ENCODE data around the gene PEX26. TPM values are rescaled to one million over a fixed set of nuclear protein-coding genes. Genes with fewer than 3 reads are reported as not detected.
A peak's percentile ranks its signal among the peaks of the same experiment; 100 is the strongest.
"Not testable (repeated sequence)": the region's sequence is repeated elsewhere in the genome, so short reads cannot be mapped to it uniquely, and the experiment has no call there.

PEX26 gene
- total RNA-seq, 1 experiment from 2014 or later, result 19.2 TPM

DNA sequence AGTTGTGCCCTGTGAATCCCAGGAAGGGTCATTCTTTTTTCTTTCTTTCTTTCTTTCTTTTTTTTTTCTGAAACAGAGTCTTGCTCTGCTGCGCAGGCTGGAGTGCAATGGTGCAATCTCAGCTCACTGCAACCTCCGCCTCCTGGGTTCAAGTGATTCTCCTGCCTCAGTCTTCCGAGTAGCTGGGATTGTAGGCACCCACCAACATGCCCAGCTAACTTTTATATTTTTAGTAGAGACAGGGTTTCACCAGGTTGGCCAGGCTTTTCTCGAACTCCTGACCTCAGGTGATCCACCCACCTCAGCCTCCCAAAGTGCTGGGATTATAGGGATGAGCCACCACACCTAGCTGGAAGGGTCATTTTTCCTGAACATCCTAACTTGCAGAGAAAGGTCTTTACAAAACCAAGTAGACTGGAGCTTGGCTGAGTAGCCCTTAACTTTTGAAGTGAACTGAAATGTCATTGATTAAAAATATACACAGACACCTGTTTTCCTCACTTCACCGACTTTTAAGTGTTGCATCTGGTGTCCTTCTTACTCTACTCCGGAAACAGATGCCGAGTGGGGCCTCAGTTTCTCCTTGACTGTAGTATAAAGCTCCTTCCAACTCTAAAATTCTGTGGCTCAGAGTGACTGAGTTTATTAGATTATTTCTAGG is 6.4 kb upstream of the PEX26 start:
- not testable (repeated sequence) for H3K9me3 ChIP-seq (replicated peaks); H3K4me3 ChIP-seq; H3K36me3 ChIP-seq; H3K27me3 ChIP-seq (replicated peaks); H3K27ac ChIP-seq; DNase-seq (ENCODE audit: low read depth in 1 of 2, low spot score in 2 of 2)
- peaks cover 21% of the 10 kb centered on the region for H3K4me1 ChIP-seq (replicated peaks)

DNA sequence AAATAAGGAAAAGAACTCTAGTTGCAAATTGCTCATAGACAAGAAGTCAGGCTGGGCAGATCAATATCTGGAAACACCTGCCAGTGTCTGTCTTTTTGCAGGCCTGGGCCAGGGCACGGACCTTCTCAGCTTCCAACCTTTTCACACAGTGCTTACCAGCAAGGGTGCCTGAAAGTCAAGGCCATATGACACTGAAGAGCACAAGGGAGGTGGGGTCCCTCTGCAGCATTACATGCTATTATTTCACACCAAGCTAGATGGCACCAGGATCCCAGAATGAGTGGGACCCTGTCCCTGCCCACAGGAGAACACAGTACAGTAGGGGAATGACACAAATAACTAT is 5.9 kb upstream of the PEX26 start:
- no peak for DNase-seq (ENCODE audit: low read depth in 1 of 2, low spot score in 2 of 2)
- Histone ChIP-seq H3K4me3 (no peak overlapping the region), H3K27me3 (replicated peaks) (no peaks in the 10 kb centered on the region), H3K9me3 (replicated peaks) (no peaks in the 10 kb centered on the region), H3K4me1 (replicated peaks) (peaks cover 26% of the 10 kb centered on the region), H3K36me3 (no peaks in the 10 kb centered on the region), H3K27ac (no peak overlapping the region)

DNA sequence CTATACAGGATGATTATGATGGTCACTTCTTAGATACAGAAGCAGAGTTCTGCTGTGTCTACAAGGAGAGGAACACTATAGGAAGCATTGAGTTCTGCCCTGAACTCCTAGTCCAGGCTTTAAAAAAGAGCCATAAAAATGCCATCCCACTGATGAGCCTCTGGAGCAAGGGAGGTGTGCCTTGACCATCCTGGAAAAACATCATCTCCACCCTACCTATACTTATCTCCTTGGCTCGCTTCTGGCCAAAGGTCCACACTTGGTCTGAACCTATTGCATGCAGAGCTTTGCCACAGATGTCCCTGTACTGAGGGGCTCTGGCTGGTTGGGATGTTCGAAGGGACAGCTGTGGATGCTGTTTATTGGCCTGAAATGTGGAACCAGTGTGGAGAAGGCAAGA is 4.3 kb upstream of the PEX26 start:
- Histone ChIP-seq H3K36me3 (0 out of 2 replicates have a peak, but pooled peaks cover 4% of the 10 kb centered on the region), H3K9me3 (replicated peaks) (no peaks in the 10 kb centered on the region), H3K4me3 (no peak overlapping the region), H3K27me3 (replicated peaks) (no peaks in the 10 kb centered on the region), H3K27ac (no peak overlapping the region), H3K4me1 (replicated peaks) (peaks cover 17% of the 10 kb centered on the region)
- no peak for DNase-seq (ENCODE audit: low read depth in 1 of 2, low spot score in 2 of 2)

DNA sequence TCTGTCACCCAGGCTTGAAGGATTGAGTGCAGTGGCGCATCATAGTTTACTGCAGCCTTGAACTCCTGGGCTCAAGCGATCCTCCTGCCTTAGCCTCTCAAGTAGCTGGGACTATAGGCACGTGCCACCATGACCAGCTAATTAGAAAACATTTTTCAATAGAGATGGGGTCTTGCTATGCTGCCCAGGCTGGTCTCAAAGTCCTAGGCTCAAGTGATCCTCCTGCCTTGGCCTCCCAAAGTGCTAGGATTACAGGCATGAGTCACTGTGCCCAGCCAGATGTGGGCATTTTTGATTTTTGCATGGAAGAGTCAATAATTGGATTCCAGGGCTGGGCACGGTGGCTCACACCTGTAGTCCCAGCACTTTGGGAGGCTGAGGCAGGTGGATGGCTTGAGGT is 3.9 kb upstream of the PEX26 start:
- H3K4me3 ChIP-seq; DNase-seq (ENCODE audit: low read depth in 1 of 2, low spot score in 2 of 2); H3K27me3 ChIP-seq (replicated peaks); H3K27ac ChIP-seq; H3K9me3 ChIP-seq (replicated peaks); H3K36me3 ChIP-seq: not testable (repeated sequence)
- H3K4me1 ChIP-seq (replicated peaks), result peaks cover 18% of the 10 kb centered on the region

DNA sequence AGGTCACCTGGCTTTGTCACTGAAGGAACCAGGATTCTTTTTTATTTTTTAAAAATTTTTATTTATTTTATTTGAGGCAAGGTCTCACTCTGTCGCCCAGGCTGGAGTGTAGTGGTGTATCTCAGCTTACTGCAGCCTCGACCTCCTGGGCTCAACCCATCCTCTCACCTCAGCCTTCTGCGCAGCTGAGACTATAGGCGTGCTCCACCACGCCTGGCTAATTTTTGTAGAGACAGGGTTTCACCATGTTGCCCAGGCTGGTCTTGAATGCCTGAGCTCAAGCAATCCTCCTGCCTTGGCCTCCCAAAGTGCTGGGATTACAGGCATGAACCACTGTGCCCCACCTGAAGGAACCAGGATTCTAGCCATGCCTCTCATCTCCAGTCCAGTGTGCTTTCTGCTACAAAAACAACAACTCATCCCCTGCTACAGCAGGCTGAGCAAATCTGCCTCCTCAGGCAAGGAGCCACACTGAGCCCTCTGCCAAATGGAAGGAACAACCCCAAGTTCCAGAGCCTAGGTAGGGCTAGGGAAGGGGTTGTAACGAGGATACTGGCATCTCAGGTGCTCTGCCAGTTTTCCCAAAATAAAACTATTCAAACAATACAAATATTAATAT is 2.6 kb upstream of the PEX26 start:
- H3K27ac ChIP-seq, result no peak overlapping the region
- DNase-seq (ENCODE audit: low read depth in 1 of 2, low spot score in 2 of 2), result no peak
- H3K36me3 ChIP-seq, result peaks cover 14% of the 10 kb centered on the region
- H3K9me3 ChIP-seq (replicated peaks), result no peaks in the 10 kb centered on the region
- peaks cover 21% of the 10 kb centered on the region for H3K4me1 ChIP-seq (replicated peaks)
- no peaks in the 10 kb centered on the region for H3K27me3 ChIP-seq (replicated peaks)
- no peak overlapping the region for H3K4me3 ChIP-seq

DNA sequence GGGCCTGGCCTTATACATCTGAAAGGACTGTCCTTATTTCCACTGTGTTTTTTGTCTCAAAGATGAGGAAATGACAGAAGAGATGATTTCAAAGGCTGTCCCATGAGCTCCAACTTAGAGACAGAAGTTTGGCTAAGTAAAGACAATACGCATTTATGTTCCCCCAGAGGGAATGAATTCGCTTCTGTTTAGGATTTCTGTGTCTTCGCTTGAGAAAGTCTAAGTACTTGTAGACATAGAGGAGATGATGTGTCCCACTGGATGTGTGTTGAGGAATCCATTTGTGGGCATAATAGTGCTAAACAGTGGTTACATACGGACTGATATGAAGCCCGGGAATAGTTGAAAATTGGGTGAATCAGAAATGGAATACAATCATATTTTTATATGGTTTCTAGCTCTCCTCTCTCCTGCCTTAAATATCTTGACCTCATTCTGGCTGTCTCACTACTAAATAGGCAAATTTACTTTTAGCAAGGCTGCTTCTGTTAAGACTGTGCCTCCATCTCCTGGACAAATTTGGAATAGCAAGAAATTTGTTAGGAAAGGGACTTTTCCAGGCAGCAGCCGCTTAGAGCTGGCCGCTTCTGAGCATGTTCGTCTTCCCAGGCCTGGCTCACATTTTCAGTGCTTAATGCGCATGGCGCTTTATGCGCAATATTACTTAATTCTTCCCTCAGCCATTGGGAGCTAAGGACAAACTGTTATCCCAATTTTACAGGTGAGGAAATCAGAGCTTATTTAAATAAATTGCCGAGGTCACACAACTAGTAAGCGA is 1.9 kb upstream of the PEX26 start:
- Histone ChIP-seq H3K27ac (no peak overlapping the region), H3K36me3 (peaks cover 21% of the 10 kb centered on the region), H3K4me3 (no peak overlapping the region), H3K4me1 (replicated peaks) (peaks cover 21% of the 10 kb centered on the region), H3K27me3 (replicated peaks) (no peaks in the 10 kb centered on the region), H3K9me3 (replicated peaks) (no peaks in the 10 kb centered on the region)
- peak in 1 of 2 experiments; percentile 81 for DNase-seq (ENCODE audit: low read depth in 1 of 2, low spot score in 2 of 2)

DNA sequence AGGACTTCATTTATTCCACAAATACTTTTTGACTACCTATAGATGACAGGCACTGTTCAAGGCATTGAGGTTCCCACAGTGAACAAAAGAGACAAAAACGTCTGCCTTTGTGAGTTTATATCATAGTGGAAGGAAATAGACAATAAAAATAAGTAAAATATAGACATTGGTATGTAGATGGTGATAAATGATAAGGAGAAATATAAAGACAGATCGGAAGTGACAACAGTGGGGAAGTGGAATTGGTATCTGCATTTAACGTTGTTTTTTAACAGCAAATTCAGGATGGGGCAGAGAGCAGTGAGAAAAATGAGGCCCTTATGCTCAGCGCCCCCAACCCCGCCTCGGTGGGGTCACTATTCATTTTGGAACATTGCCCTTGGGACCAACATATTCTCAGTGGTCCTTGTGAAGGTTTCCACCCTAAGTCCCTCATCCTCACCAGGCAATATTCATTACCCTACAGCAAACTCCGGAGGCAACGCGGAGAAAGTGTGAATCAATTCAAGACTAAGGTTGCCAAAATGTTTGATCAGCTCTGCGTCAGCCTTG is 627 bp upstream of the PEX26 start:
- no peaks in the 10 kb centered on the region for H3K27me3 ChIP-seq (replicated peaks)
- peaks cover 33% of the 10 kb centered on the region for H3K36me3 ChIP-seq
- peak overlapping the region; percentile 70 for H3K4me3 ChIP-seq
- H3K4me1 ChIP-seq (replicated peaks), result peaks cover 21% of the 10 kb centered on the region
- DNase-seq (ENCODE audit: low read depth in 1 of 2, low spot score in 2 of 2), result no peak
- peak overlapping the region; percentile 42 for H3K27ac ChIP-seq
- no peaks in the 10 kb centered on the region for H3K9me3 ChIP-seq (replicated peaks)

DNA sequence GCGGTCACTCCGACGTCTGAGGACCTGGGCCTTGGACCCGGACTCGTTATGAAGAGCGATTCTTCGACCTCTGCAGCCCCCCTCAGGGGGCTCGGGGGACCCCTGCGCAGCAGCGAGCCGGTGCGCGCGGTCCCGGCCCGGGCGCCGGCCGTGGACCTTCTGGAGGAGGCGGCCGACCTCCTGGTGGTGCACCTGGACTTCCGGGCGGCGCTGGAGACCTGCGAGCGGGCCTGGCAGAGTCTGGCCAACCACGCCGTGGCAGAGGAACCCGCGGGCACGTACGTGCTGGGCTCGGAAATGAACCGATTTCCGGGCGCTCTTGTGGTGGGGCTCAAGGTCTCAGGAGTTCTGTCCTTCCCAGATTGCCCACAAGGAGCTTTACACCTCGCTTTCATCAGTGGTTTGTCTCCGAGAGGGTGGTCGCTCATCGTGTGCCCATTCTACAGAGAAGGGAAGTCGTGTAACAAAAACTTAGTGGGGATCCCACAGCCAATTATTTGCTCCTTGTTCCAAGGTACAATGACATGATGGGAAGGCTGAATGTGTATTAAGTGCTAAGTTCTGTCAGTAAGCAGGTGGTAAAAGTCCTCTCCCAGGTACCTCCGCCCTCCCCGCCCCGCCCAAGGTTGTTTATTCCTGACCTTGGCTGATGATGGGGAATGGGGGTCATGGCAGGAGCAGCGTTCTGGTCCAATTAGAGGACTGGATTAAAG is 695 bp downstream of the PEX26 start:
- no peaks in the 10 kb centered on the region for H3K9me3 ChIP-seq (replicated peaks)
- peak overlapping the region; percentile 38 for H3K27ac ChIP-seq
- H3K27me3 ChIP-seq (replicated peaks), result no peaks in the 10 kb centered on the region
- H3K4me3 ChIP-seq, result peak overlapping the region; percentile 70
- peaks cover 46% of the 10 kb centered on the region for H3K36me3 ChIP-seq
- peaks cover 21% of the 10 kb centered on the region for H3K4me1 ChIP-seq (replicated peaks)
- peak in 1 of 2 experiments; percentile 25 for DNase-seq (ENCODE audit: low read depth in 1 of 2, low spot score in 2 of 2)

DNA sequence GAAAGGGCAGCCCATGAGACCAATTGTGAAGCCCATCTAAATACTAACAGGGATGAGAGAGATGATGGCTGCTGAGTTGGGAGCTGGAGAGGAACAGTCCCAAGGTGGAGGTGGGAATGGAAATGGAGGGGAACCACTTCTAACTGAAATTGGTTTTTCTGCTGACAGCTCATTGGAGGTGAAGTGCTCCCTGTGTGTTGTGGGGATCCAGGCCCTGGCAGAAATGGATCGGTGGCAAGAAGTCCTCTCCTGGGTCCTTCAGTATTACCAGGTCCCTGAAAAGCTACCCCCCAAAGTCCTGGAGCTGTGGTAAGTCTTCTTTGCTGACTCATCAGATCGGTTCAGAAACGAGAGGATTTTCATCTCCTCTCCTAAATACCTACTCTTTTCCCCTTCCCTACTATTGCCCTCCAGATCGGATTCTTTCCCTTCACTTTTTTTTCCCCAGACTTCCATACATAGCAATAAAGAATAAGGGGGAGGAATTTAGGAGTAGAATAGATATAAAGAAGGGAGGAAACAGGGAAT is 2.0 kb downstream of the PEX26 start:
- no peak overlapping the region for H3K27ac ChIP-seq
- no peak overlapping the region for H3K4me3 ChIP-seq
- no peaks in the 10 kb centered on the region for H3K27me3 ChIP-seq (replicated peaks)
- DNase-seq (ENCODE audit: low read depth in 1 of 2, low spot score in 2 of 2), result no peak
- peaks cover 21% of the 10 kb centered on the region for H3K4me1 ChIP-seq (replicated peaks)
- H3K9me3 ChIP-seq (replicated peaks), result no peaks in the 10 kb centered on the region
- peaks cover 59% of the 10 kb centered on the region for H3K36me3 ChIP-seq

DNA sequence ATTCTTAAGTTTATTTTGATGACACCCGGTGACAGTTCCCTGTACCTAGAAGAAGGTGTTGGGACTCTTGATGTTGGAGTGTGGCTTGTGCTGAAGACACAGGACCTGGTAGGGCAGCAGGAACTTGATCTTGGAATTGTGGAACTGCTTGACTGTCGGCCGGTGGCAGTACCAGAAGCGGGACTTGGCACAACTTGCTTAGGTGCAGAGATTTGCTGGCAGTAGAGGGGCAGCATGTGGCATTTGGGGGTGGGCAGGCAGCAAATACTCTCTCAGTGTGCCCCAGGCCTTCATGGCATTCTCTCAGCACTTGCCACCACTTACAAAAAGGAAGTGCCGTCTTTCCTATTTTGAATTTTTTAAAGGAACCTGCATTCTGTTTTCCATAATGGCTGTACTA is 3.6 kb downstream of the PEX26 start:
- Histone ChIP-seq H3K27ac (no peak overlapping the region), H3K27me3 (replicated peaks) (no peaks in the 10 kb centered on the region), H3K4me3 (no peak overlapping the region), H3K9me3 (replicated peaks) (no peaks in the 10 kb centered on the region), H3K4me1 (replicated peaks) (peaks cover 18% of the 10 kb centered on the region), H3K36me3 (peaks cover 76% of the 10 kb centered on the region)
- DNase-seq (ENCODE audit: low read depth in 1 of 2, low spot score in 2 of 2), result no peak

DNA sequence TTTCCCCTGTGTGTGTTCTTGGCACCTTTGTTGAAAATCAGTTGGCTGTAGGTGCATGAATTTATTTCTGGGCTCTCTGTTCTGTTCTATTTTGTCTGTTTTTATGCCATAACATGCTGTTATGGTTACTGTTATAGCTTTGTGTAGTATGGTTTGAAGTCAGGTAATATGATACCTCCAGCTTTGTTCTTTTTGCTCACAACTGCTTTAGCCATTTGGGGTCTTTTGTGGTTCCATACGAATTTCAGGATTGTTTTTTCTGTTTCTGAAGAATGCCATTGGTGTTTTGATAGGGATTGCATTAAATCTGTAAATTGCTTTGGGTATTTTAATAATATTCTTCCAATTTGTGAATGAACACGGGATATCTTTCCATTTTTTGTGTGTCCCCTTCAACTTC is 4.7 kb downstream of the PEX26 start:
- no peak overlapping the region for H3K27ac ChIP-seq
- H3K36me3 ChIP-seq, result peaks cover 83% of the 10 kb centered on the region
- peaks cover 8% of the 10 kb centered on the region; the same call in 1 of the 2 replicates for H3K4me1 ChIP-seq (replicated peaks)
- no peaks in the 10 kb centered on the region for H3K27me3 ChIP-seq (replicated peaks)
- no peak overlapping the region for H3K4me3 ChIP-seq
- H3K9me3 ChIP-seq (replicated peaks), result no peaks in the 10 kb centered on the region
- no peak for DNase-seq (ENCODE audit: low read depth in 1 of 2, low spot score in 2 of 2)

DNA sequence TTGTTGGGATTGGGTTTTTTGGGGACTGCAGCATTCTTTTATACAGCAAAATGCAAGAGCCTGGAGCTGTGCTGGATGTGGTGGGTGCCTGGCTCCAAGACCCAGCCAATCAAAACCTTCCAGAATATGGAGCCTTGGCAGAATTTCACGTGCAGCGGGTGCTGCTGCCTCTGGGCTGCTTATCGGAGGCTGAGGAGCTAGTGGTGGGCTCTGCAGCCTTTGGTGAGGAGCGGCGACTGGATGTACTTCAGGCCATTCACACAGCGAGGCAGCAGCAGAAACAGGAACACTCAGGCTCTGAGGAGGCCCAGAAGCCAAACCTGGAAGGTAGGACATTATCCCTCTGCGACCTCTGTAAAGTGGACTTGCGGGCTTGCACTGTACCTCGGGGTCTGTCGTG is 5.6 kb downstream of the PEX26 start:
- Histone ChIP-seq H3K36me3 (peaks cover 89% of the 10 kb centered on the region), H3K27ac (no peak overlapping the region), H3K27me3 (replicated peaks) (no peaks in the 10 kb centered on the region), H3K9me3 (replicated peaks) (no peaks in the 10 kb centered on the region), H3K4me1 (replicated peaks) (peaks cover 8% of the 10 kb centered on the region; the same call in 1 of the 2 replicates), H3K4me3 (no peak overlapping the region)
- no peak for DNase-seq (ENCODE audit: low read depth in 1 of 2, low spot score in 2 of 2)

DNA sequence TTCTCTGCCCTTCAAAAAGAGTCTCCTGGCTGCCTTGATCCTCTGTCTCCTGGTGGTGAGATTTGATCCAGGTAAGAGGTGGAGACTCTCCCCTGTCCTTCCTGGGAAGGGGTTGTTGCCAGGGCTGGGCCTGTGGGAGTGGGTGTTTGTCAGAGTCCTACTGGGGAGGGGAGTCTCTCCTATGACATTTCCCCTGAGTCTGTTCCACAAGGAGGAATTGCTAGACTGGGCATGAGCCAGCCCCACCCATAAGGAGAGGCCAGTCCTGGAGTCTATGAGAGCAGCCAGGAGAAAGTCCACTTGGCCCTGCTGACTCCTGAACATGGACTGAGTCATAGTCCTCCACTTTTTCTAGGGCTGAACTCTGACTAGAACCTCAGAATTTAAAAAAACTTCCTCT is 7.4 kb downstream of the PEX26 start:
- no peaks in the 10 kb centered on the region for H3K4me1 ChIP-seq (replicated peaks)
- no peak overlapping the region for H3K27ac ChIP-seq
- peaks cover 91% of the 10 kb centered on the region for H3K36me3 ChIP-seq
- no peaks in the 10 kb centered on the region for H3K27me3 ChIP-seq (replicated peaks)
- no peak for DNase-seq (ENCODE audit: low read depth in 1 of 2, low spot score in 2 of 2)
- H3K9me3 ChIP-seq (replicated peaks), result no peaks in the 10 kb centered on the region
- no peak overlapping the region for H3K4me3 ChIP-seq

All from SJSA1 (cell line).